ENCODE results near the gene RGS12. TPM values are rescaled to one million over a fixed set of nuclear protein-coding genes. Genes with fewer than 3 reads are reported as not detected.
"Not testable (repeated sequence)": the region's sequence is repeated elsewhere in the genome, so short reads cannot be mapped to it uniquely, and the experiment has no call there.

RGS12 gene
- total RNA-seq, 1 donor from 2014 or later = 26.3 TPM

DNA sequence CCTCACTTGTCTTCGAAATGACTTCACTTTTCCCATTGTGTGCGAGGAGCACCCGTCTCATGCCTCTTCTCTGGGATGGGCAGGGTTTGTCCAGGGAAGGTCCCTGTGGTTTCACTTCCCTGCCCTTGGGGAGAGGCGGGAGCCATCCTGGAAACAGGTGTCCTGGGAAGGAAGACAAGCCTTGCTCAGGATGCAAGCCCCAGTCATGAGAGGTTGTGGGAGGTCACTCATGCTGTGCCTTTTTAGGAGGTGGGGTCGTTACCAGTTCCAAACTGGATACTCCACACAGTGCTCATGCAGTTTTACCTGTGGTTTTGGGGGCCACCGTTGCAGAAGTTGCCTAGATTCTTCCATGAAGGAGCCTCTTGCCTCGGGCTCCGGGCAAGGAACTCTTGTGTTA, 3.8 kb downstream of the RGS12 start:
- Histone ChIP-seq H3K4me3 (no peak overlapping the region), H3K9me3 (no peaks in the 10 kb centered on the region), H3K27me3 (no peaks in the 10 kb centered on the region), H3K4me1 (peaks cover under 1 to 3% of the 10 kb centered on the region in 2 donors), H3K27ac (no peak overlapping the region), H3K36me3 (no peaks in the 10 kb centered on the region)
- intact Hi-C loops (cut with DNase I) = loop anchor here (10.0 kb wide), 2 partner anchors 532 to 948 kb away; partner anchors contain the start of gene TMEM128
- TF ChIP-seq, protein P1, sequence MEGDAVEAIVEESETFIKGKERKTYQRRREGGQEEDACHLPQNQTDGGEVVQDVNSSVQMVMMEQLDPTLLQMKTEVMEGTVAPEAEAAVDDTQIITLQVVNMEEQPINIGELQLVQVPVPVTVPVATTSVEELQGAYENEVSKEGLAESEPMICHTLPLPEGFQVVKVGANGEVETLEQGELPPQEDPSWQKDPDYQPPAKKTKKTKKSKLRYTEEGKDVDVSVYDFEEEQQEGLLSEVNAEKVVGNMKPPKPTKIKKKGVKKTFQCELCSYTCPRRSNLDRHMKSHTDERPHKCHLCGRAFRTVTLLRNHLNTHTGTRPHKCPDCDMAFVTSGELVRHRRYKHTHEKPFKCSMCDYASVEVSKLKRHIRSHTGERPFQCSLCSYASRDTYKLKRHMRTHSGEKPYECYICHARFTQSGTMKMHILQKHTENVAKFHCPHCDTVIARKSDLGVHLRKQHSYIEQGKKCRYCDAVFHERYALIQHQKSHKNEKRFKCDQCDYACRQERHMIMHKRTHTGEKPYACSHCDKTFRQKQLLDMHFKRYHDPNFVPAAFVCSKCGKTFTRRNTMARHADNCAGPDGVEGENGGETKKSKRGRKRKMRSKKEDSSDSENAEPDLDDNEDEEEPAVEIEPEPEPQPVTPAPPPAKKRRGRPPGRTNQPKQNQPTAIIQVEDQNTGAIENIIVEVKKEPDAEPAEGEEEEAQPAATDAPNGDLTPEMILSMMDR (IDR thresholded peaks at IDR 0.05) = no peak
- peak in 1 of 2 donors; percentile 56 for DNase-seq (ENCODE audit: low spot score in 2 of 2)

DNA sequence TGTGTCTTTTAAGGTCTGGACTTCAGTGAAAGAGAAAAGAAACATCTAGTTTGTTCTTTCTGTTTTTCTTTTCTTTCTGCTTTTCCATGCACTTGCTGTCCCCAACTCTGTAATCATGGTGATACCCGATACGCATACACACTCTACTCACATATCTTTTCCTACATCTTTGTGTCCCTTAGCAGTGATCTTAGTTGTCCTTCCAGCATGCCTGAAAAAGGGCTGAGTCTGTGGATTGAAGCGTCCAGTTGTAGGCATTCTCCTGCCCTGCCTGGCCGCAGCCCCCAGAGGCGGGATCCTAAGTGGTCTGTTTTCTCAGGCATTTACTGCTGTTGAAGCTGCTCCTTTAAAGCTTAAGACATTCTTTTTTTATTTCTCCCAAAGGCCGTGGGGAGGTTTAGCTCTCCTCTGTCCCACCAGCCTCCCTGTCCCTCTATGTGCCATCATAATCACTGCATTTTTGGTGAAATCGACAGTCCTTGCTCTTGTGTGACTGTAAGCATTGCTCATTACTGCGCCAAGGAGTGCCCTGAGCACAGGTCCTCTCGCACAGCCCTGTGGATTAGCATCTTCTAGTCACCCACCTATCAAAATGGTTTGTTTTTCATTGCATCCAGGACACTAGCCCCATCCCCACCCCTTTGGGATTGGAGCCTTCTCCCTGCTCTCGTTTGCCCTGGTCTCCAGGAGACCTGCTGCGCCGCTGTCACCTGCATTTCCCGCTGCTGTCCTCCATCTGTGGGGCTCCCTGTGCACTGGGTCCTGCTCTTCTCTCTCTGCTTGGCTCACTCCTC, 4.4 kb downstream of the RGS12 start:
- TF ChIP-seq, protein P1 (IDR thresholded peaks at IDR 0.05) = no peak
- Histone ChIP-seq H3K9me3 (no peaks in the 10 kb centered on the region), H3K4me3 (no peak overlapping the region), H3K27ac (no peak overlapping the region), H3K36me3 (no peaks in the 10 kb centered on the region), H3K4me1 (no peaks in the 10 kb centered on the region), H3K27me3 (no peaks in the 10 kb centered on the region)
- no peak for DNase-seq (ENCODE audit: low spot score in 2 of 2)
- intact Hi-C loops (cut with DNase I) = loop anchor here (10.0 kb wide), 2 partner anchors 532 to 948 kb away; partner anchors contain the start of gene TMEM128

DNA sequence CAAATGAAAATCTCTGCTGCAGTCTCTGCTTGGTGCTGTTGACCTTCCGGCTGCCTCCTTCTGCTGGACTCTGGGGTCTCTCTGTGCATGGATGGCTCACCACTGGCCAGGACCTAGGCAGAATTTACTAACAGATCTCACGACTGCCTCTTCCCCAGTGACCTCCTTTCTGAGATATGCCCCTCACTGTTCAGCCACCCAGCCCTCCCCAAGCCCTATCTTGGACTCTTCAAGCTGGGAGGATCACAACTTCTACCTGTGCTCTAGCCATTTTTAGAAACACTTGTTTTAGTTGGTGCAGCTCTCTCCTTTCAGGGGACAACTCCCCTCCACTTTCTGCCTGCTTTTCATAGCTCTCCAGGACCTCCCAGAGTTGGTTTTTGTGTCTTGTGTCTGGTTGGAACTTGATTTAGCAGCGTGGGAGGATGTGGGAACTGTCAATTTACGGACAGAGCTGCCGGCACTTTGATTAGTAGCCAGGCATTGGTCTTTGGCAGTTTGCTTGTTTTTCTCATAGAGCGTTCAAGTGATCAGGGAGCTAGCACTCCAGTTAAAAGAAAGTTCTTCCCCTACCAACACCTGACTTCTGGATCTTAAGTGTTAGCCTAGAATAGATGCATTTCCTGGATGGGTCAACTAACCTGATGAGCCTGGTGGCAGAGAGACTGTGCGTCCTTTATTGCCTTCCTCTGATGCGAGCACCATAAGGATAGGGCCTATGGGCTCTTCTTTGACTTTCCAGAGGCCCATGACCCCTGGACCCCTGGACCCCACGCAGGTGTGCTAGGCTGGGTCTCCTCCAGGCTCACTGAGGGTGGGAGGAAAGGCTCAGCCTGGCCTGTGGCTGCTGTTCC, 6.5 kb downstream of the RGS12 start:
- H3K27ac ChIP-seq = no peak overlapping the region
- no peak overlapping the region for H3K4me3 ChIP-seq
- TF ChIP-seq, protein P1 (IDR thresholded peaks at IDR 0.05) = no peak
- no peaks in the 10 kb centered on the region for H3K4me1 ChIP-seq
- DNase-seq (ENCODE audit: low spot score in 2 of 2) = peak in 1 of 2 donors; percentile 50
- no peaks in the 10 kb centered on the region for H3K36me3 ChIP-seq
- no peaks in the 10 kb centered on the region for H3K9me3 ChIP-seq
- H3K27me3 ChIP-seq = no peaks in the 10 kb centered on the region
- intact Hi-C loops (cut with DNase I) = loop anchor here (10.0 kb wide), 2 partner anchors 535 to 945 kb away; partner anchors contain the start of gene TMEM128

DNA sequence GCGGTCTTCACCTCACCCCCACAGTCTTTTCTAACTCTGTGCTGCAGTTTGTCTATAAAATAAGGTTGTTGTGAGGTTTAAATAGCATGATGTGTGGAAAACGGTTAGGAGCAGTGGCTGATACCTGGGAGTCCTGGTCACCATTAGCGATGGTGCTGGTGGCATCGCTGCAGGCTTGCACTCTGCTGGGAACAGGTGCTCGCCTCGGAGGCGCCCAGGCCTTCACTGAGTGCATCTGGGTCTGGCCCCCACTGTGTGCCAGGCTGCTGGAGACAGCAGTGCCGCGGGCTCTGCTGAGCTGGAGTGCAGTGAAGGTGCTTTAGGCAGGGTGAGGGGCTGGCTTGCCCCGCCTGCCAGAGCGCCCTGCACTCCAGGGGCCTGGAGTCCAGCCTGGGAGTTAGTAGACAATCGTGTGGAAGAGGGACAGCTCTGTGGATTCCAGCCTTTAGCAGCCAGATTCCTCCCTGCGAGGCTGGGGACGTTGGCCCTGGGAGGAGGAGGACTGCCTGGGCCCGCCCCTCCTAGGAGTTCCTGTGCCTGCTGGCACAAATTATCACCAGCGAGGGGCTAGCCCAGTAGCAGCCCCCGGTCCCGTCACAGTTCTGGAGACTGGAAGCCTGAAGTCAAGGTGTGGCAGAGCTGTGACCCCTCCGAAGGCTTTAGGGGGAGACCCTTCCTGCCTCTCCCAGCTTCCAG, 7.3 kb downstream of the RGS12 start:
- Histone ChIP-seq H3K36me3 (no peaks in the 10 kb centered on the region), H3K27me3 (no peaks in the 10 kb centered on the region), H3K9me3 (no peaks in the 10 kb centered on the region), H3K4me1 (no peaks in the 10 kb centered on the region), H3K4me3 (no peak overlapping the region), H3K27ac (no peak overlapping the region)
- intact Hi-C loops (cut with DNase I) = loop anchor here (10.0 kb wide), 2 partner anchors 535 to 945 kb away; partner anchors contain the start of gene TMEM128
- TF ChIP-seq, protein P1 (IDR thresholded peaks at IDR 0.05) = no peak
- peak in 1 of 2 donors; percentile 35 for DNase-seq (ENCODE audit: low spot score in 2 of 2)

DNA sequence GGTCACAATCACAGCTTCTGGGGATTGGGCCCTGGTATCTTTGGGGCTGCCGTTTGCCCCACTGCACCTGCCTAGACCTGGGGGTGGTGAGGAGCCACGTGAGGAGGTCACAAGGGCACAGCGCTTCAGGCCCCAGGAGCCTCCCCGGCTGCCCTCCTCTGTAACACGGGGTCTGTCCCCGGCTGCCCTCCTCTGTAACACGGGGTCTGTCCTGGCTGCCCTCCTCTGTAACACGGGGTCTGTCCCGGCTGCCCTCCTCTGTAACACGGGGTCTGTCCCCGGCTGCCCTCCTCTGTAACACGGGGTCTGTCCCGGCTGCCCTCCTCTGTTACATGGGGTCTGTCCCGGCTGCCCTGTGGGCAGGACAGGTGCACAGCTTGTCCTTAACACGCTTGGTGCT, 8.1 kb downstream of the RGS12 start:
- H3K4me1 ChIP-seq; H3K9me3 ChIP-seq; H3K36me3 ChIP-seq; H3K4me3 ChIP-seq; H3K27me3 ChIP-seq; H3K27ac ChIP-seq; intact Hi-C loops (cut with DNase I): not testable (repeated sequence)
- peak in 1 of 2 donors; percentile 48 for DNase-seq (ENCODE audit: low spot score in 2 of 2)
